ENCODE data around the gene ZNF148.
"Not testable (repeated sequence)": the region's sequence is repeated elsewhere in the genome, so short reads cannot be mapped to it uniquely, and the experiment has no call there.

ZNF148 gene

GRCh38 chr3:125374996-125375941 is at the start of gene ZNF148:
Gene ZNF148, minus strand, starts transcription at chr3:125375325. Its CDS starts 61,685 bp downstream, at chr3:125313640.
- in situ Hi-C loops (cut with MboI; ENCODE audit: low sequenced_read_pairs): no loop called here

- in situ Hi-C loops (cut with MboI; ENCODE audit: low sequenced_read_pairs): no loop called here
These were observed 43.2 kb upstream of the ZNF148 start for GRCh38 chr3:125418306-125418705.

DNA sequence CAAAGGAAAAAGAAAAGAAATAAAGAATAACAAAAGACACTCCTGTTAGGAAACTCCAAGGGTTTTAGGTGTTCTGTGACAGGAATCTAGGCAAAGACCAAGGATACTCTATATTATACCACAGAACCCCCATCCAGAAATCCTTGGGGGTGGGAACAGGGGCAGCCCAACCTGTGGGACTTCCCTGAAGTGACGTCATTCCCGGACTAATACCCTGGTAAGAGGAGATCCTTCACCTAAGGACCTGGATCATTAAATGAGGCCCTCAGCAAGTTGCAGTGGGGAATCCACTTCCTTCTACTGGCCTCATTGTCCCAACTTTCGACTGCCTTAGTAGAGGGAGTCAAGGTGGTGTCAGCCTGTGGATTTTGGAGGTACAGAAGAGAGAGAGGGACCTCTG is 41.1 kb upstream of the ZNF148 start:
- in situ Hi-C loops (cut with MboI; ENCODE audit: low sequenced_read_pairs): no loop called here

GRCh38 chr3:125414669-125415068 is 39.5 kb upstream of the ZNF148 start:
- in situ Hi-C loops (cut with MboI; ENCODE audit: low sequenced_read_pairs): no loop called here

- in situ Hi-C loops (cut with MboI; ENCODE audit: low sequenced_read_pairs): no loop called here
These were observed 35.8 kb upstream of the ZNF148 start for GRCh38 chr3:125410922-125411321.

- in situ Hi-C loops (cut with MboI; ENCODE audit: low sequenced_read_pairs): no loop called here
These were observed 30.9 kb upstream of the ZNF148 start for GRCh38 chr3:125406070-125406469.

DNA sequence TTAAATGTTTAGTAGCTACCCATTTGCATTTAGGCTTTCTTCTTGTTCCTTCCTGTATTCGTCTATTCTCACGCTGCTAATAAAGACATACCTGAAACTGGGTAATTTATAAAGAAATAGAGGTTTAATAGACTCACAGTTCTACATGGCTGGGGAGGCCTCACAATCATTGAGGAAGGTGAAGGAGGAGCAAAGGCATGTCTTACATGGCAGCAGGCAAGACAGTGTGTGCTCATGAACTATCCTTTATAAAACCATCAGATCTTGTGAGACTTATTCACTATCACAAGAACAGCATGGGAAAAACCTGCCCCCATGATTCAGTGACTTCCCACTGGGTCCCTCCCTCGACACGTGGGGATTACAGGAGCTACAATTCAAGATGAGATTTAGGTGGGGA is 30.4 kb upstream of the ZNF148 start:
- in situ Hi-C loops (cut with MboI; ENCODE audit: low sequenced_read_pairs): not testable (repeated sequence)

DNA sequence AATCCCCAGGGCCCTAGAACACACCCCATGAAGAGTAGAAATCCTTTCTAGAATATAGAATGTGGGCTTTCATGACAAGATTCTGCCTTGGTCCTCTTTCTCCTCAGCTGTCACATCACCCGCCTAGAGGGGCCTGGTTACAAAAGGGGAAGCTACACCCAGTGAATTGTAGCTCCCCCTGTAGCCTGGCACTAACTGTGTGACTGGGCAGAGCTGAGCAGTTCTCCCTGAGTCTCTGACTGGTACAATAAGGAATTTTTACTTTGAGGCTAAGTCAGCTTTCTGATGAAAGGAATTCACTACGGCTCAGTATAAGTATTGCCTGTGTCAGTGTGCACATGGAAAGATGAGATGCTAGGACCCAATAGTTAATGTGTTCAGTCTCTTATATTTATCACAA is 28.7 kb upstream of the ZNF148 start:
- in situ Hi-C loops (cut with MboI; ENCODE audit: low sequenced_read_pairs): no loop called here

GRCh38 chr3:125402639-125403038 is 27.5 kb upstream of the ZNF148 start:
- in situ Hi-C loops (cut with MboI; ENCODE audit: low sequenced_read_pairs): no loop called here

GRCh38 chr3:125401402-125401801 is 26.3 kb upstream of the ZNF148 start:
- in situ Hi-C loops (cut with MboI; ENCODE audit: low sequenced_read_pairs): no loop called here

DNA sequence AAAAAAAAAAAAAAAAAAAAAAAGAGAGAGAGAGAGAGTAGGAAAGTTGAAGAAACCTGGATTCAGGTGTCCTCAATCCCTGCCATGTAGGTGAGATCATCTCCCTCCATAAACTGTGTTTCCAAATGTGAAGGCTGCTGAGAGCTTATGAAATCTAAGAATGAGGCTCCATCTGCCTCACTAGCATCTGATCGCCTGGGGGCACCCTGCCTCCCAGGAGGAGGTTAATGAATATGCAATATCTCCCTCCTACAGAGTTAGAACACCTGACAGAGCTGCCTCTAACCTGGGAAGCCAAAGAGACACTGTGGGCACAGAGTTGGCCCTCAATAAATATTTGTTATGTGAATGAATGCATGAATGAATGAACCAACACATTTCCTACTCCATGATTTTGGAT is 23.8 kb upstream of the ZNF148 start:
- in situ Hi-C loops (cut with MboI; ENCODE audit: low sequenced_read_pairs): no loop called here

GRCh38 chr3:125395091-125395490 is 20.0 kb upstream of the ZNF148 start:
- in situ Hi-C loops (cut with MboI; ENCODE audit: low sequenced_read_pairs): no loop called here

GRCh38 chr3:125394406-125394805 is 19.3 kb upstream of the ZNF148 start:
- in situ Hi-C loops (cut with MboI; ENCODE audit: low sequenced_read_pairs): no loop called here

DNA sequence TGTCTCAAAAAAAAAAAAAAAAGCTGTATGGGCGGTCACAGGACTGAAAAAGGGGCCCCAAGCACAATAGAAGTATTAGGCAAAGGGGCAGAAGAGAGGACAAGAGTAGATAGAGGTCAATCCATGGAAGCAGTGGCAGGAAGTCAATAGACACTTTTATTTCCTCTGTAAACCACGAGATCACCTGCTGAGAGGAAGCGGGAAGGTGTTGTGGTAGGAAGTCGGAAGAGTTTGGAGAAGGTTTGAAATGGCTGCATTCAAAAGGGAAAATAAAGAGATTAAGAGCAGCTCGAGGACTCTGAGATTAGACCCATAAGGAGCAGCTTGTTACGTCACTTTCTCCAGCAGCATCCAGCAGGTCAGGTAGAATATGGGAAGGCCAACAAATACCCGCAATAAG is 14.2 kb upstream of the ZNF148 start:
- in situ Hi-C loops (cut with MboI; ENCODE audit: low sequenced_read_pairs): no loop called here

DNA sequence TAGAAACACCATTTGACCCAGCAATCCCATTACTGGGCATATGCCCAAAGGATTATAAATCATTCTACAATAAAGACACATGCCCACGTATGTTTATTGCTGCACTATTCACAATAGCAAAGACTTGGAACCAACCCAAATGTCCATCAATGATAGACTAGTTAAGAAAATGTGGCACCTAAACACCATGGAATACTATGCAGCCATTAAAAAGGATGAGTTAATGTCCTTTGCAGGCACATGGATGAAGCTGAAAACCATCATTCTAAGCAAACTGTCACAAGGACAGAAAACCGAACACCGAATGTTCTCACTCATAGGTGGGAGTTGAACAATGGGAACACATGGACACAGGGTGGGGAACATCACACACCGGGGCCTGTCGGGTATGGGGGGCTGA is 13.2 kb upstream of the ZNF148 start:
- in situ Hi-C loops (cut with MboI; ENCODE audit: low sequenced_read_pairs): not testable (repeated sequence)

DNA sequence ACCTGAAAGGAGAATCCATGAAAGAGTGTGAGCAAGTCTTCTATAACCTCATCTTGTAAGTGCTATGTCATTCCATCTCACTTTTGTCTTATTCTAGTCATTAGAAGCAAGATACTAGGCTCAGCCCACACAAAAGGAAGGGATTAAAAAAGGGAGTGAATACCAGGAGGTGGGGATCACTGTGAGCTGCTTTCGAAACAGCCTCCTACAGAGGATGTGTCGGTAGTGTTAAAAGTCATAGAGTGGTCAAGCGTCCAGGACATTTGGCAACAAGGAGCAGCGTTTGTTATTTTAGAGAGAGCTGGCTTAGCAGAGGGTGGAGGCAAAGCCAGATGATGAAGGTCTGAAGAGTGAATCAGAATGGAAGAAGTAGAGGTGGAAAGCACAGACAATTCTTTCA is 11.7 kb upstream of the ZNF148 start:
- in situ Hi-C loops (cut with MboI; ENCODE audit: low sequenced_read_pairs): no loop called here

DNA sequence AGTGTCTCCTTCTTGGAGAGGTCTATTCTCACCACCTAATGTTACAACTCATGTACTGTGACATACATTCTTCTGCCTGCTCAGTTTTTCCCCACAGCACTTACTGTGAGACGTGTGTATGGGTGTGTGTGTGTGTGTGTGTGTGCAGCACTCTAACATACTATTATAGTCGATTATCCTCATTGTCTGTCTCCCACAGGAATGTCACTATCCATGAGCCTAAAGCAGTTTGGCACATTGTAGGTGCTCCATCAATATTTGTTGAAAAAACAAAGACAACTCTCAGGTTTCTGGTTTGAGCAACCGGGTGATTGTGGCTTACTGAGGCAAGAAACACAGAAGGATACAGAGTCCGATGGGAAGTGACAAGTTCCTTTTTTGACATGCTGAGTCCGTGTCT is 8.6 kb upstream of the ZNF148 start:
- in situ Hi-C loops (cut with MboI; ENCODE audit: low sequenced_read_pairs): no loop called here

DNA sequence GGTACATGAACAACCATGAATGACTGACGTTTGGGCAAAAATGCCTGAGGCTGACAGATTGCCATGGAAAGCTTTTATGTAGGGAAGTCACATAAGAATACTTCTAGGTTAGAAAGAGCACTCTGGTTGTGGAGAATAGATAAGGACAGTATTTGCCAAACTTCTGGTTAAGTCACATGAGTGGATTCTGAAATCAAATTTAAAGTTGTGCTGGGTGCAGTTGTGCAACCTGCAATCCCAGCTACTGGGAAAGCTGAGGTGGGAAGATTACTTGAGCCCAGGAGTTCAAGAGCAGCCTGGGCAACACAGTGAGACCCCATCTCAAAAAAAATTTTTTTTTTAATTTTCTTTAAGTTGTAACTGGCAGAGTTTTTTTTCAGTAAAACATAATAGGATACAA is 7.2 kb upstream of the ZNF148 start:
- in situ Hi-C loops (cut with MboI; ENCODE audit: low sequenced_read_pairs): no loop called here

GRCh38 chr3:125381743-125382142 is 6.6 kb upstream of the ZNF148 start:
- in situ Hi-C loops (cut with MboI; ENCODE audit: low sequenced_read_pairs): no loop called here

- in situ Hi-C loops (cut with MboI; ENCODE audit: low sequenced_read_pairs): no loop called here
These were observed 6.2 kb upstream of the ZNF148 start for GRCh38 chr3:125381314-125381713.

DNA sequence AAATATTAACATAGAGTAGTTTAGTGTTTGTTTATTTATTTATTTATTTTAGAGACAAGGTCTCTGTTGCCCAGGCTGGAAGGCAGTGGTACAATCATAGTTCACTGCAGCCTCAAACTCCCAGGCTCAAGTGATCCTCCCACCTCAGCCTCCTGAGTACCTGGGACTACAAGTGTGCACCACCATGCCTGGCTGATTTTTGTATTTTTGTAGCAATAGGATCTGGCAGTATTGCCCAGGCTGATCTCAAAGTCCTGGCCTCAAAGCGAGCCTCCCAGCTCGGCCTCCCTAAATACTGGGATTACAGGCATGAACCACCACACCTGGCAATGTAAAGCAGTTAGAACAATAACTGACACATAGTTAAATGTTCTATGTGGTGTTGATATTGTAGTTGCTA is 4.4 kb upstream of the ZNF148 start:
- in situ Hi-C loops (cut with MboI; ENCODE audit: low sequenced_read_pairs): no loop called here

GRCh38 chr3:125378762-125379161 is 3.6 kb upstream of the ZNF148 start:
- in situ Hi-C loops (cut with MboI; ENCODE audit: low sequenced_read_pairs): no loop called here

Data from HL-60/S4 (cell line).